ENCODE results near the gene NANS. TPM values are rescaled to one million over a fixed set of nuclear protein-coding genes. Genes with fewer than 3 reads are reported as not detected.

NANS gene
- polyA plus RNA-seq, 1 experiment: 111 TPM

DNA sequence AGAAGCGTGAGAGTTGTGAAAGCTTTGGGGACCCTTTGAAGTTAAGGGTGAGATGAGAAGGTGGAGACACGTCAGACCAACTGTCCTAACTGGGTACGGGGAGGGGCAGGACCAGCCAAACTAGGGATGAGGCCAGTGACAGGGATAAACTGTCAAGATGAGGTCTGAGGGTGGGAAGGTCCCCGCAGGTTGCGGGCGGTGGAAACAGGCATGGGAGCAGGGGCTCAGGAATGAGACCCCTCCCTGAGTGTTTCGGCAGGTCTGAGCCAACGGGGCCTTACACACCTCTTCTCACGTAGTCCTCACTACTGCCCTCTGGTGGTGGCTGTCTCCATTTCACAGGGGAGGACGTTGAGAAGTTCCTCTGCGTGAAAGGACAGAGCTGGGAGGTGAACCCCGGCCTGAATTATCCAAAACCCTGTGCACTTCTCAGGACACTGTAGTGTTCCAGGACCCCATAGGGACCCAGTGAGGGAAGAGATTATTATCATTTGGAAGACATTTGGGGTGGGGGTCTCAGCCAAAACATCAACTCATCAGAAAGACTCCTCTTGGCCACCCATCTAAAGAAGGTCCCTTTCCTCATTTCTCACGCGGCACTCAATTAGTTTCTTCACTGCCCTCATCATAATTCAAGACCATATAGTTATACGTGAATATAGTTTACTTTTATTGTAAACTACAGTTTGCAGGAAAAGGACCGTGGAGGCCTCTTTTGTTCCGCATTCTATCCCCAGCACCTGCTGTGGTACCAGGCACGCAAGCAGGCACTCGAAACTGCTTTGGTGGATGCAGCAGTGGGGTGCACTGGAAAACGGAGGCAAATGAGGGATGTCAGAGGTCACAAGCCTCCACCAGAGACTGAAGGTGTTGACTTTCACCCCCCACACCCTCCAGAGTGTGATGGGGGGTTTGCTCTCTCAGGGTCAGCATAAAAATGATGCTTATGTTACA, 21.7 kb upstream of the NANS start:
- ChIA-PET CTCF (interaction anchor here (0.5 to 3.3 kb wide), 21 partner anchors 8 to 278 kb away, joined by 3 to 34 read pairs (median 4); partner anchors contain the start of gene TRMO), POLR2A (interaction anchor here (0.7 to 2.4 kb wide), 3 partner anchors 22 to 112 kb away, joined by 3 to 9 read pairs (median 5); partner anchors contain the start of genes NANS and TRMO)
- Histone ChIP-seq H3K4me3 (ENCODE audit: low read depth, low read length) (no peak overlapping the region), H3K9me3 (ENCODE audit: control insufficient read depth, insufficient read depth, low read length) (no peaks in the 10 kb centered on the region), H3K27me3 (ENCODE audit: control insufficient read depth, insufficient read depth, low read length) (no peaks in the 10 kb centered on the region), H3K27ac (ENCODE audit: low read depth, low read length) (peak overlapping the region; percentile 90)
- no peak for DNase-seq (ENCODE audit: low read depth, low spot score)
- TF ChIP-seq, protein P1, sequence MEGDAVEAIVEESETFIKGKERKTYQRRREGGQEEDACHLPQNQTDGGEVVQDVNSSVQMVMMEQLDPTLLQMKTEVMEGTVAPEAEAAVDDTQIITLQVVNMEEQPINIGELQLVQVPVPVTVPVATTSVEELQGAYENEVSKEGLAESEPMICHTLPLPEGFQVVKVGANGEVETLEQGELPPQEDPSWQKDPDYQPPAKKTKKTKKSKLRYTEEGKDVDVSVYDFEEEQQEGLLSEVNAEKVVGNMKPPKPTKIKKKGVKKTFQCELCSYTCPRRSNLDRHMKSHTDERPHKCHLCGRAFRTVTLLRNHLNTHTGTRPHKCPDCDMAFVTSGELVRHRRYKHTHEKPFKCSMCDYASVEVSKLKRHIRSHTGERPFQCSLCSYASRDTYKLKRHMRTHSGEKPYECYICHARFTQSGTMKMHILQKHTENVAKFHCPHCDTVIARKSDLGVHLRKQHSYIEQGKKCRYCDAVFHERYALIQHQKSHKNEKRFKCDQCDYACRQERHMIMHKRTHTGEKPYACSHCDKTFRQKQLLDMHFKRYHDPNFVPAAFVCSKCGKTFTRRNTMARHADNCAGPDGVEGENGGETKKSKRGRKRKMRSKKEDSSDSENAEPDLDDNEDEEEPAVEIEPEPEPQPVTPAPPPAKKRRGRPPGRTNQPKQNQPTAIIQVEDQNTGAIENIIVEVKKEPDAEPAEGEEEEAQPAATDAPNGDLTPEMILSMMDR (IDR thresholded peaks at IDR 0.05; ENCODE audit: low read depth, low read length): peak; percentile 74

DNA sequence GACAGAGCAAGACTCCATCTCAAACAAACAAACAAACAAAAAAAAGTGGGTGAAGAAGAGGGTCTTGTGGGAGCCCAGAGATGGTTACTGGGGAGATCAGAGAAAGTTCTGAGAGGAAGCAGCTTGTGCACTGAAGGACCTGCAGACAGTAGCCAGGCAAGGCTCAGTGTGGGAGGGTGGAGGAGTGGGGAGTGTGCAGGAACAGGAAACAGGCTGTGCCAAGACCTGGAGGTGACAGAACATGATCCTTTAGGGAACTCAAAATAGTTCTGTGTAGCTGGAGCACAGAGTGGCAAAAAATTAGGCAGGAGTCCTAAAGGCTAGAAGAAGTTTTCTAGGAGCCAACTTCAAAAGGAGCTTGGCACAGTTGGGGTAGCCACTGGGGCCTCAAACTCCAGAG, 19.2 kb upstream of the NANS start:
- POLR2A ChIA-PET: no interaction called here
- Histone ChIP-seq H3K27me3 (ENCODE audit: control insufficient read depth, insufficient read depth, low read length) (no peaks in the 10 kb centered on the region), H3K9me3 (ENCODE audit: control insufficient read depth, insufficient read depth, low read length) (no peaks in the 10 kb centered on the region), H3K27ac (ENCODE audit: low read depth, low read length) (no peak overlapping the region), H3K4me3 (ENCODE audit: low read depth, low read length) (no peak overlapping the region)
- no peak for DNase-seq (ENCODE audit: low read depth, low spot score)
- CTCF ChIA-PET: interaction anchor here (1.2 to 1.4 kb wide), 2 partner anchors 12 to 113 kb away, joined by 3 read pairs; no protein-coding TSS in a partner anchor
- TF ChIP-seq, protein P1 (IDR thresholded peaks at IDR 0.05; ENCODE audit: low read depth, low read length): no peak

DNA sequence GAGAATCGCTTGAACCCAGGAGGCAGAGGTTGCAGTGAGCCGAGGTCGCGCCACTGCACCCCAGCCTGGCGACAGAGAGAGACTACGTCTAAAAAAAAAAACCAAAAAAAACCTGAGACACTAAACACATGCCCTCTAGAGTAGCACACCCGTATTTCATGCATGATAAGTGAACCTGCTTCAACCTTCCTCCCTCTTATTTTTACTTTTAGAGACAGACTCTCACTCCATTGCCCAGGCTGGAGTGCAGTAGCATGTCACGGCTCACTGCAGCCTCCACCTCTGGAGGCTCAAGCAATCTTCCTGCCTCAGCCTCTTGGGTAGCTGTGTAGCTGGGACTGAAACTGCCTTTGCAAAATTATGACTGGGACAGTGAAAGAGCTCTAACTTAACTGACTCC, 17.6 kb upstream of the NANS start:
- DNase-seq (ENCODE audit: low read depth, low spot score): no peak
- TF ChIP-seq, protein P1 (IDR thresholded peaks at IDR 0.05; ENCODE audit: low read depth, low read length): no peak
- ChIA-PET CTCF (interaction anchor here (0.7 to 3.3 kb wide), 2 partner anchors 41 to 115 kb away, joined by 3 to 17 read pairs; partner anchors contain the start of gene TRMO), POLR2A (interaction anchor here (0.6 kb wide), 1 partner anchor 38 kb away, joined by 9 read pairs; no protein-coding TSS in a partner anchor)
- Histone ChIP-seq H3K27ac (ENCODE audit: low read depth, low read length) (no peak overlapping the region), H3K9me3 (ENCODE audit: control insufficient read depth, insufficient read depth, low read length) (no peaks in the 10 kb centered on the region), H3K27me3 (ENCODE audit: control insufficient read depth, insufficient read depth, low read length) (no peaks in the 10 kb centered on the region), H3K4me3 (ENCODE audit: low read depth, low read length) (no peak overlapping the region)

DNA sequence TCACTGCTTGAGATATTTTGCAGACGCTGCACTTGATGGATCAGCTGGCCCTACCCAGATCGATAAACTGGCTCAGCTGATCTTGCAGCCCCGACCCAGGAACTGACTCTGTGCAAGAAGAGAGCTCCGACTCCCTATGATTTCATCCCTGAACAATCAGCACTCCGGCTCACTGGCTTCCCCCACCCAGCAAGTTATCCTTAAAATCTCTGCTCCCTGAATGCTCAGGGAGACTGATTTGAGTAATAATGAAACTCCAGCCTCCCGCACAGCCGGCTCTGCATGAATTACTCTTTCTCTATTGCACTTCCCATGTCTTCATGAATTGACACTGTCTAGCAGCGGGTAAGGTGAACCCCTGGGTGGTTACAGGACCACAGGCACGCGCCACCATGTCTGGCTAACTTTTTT, 16.9 kb upstream of the NANS start:
- no peak for DNase-seq (ENCODE audit: low read depth, low spot score)
- CTCF ChIA-PET: interaction anchor here (3.3 kb wide), 1 partner anchor 116 kb away, joined by 17 read pairs; the partner anchor contains the start of gene TRMO

More for the DNA sequence above, 16.9 kb upstream of the NANS start:
- H3K4me3 ChIP-seq (ENCODE audit: low read depth, low read length): no peak overlapping the region
- POLR2A ChIA-PET: interaction anchor here (0.6 kb wide), 1 partner anchor 39 kb away, joined by 9 read pairs; no protein-coding TSS in a partner anchor
- no peak overlapping the region for H3K27ac ChIP-seq (ENCODE audit: low read depth, low read length)
- TF ChIP-seq, protein P1 (IDR thresholded peaks at IDR 0.05; ENCODE audit: low read depth, low read length): no peak
- H3K9me3 ChIP-seq (ENCODE audit: control insufficient read depth, insufficient read depth, low read length): no peaks in the 10 kb centered on the region
- no peaks in the 10 kb centered on the region for H3K27me3 ChIP-seq (ENCODE audit: control insufficient read depth, insufficient read depth, low read length)
